Gastroesophageal sphincter (tissue), 4 donors: ENCODE results near the gene MOB3C. TPM values are rescaled to one million over a fixed set of nuclear protein-coding genes. Genes with fewer than 3 reads are reported as not detected.

Experiments used
- ATAC-seq: fragments of 150-250 bp; one replicate; pipeline ENCODE4 v1.9.1; 2016; ENCODE audit warnings: mild to moderate bottlenecking, moderate library complexity
- H3K27ac ChIP-seq, 4 donors: fragments of 200-600 bp; sonication (generic) in 3 of 4; 1 replicate in 3 of 4; 2 replicates in 1 of 4; pipeline ENCODE4 v1.5.1; 2016 to 2019
- H3K27me3 ChIP-seq: fragments of 200-600 bp; sonication (generic); one replicate; pipeline ENCODE4 v1.5.1; 2019
- H3K36me3 ChIP-seq, 2 donors: fragments of 200-600 bp; sonication (generic); one replicate each; pipeline ENCODE4 v1.5.1; 2019; ENCODE audit warnings: control low read depth in 1 of 2
- H3K4me1 ChIP-seq, 3 donors: fragments of 200-600 bp; sonication (generic); 1 replicate in 2 of 3; 2 replicates in 1 of 3; pipeline ENCODE4 v1.5.1; 2016 to 2019; ENCODE audit warnings: control low read depth in 2 of 3
- H3K4me3 ChIP-seq, 2 donors: fragments of 200-600 bp; sonication (generic); one replicate each; pipeline ENCODE4 v1.5.1; 2019; ENCODE audit warnings: mild to moderate bottlenecking in 1 of 2, moderate library complexity in 1 of 2
- H3K9me3 ChIP-seq, 3 donors: fragments of 200-600 bp; sonication (generic); one replicate each; pipeline ENCODE4 v1.5.1; 2017 to 2019; ENCODE audit warnings: control low read depth in 2 of 3
- EP300 ChIP-seq: sonication (generic); formaldehyde crosslinking; IDR thresholded peaks from one replicate; pipeline ENCODE4 v1.6.1; 2017; ENCODE audit warnings: antibody characterized with exemption, mild to moderate bottlenecking
- POLR2A ChIP-seq, 2 donors: fragments of 450-650 bp; IDR thresholded peaks; one replicate each; pipeline ENCODE4 v1.6.1; 2017; ENCODE audit warnings: antibody characterized with exemption in 2 of 2, mild to moderate bottlenecking in 2 of 2, moderate library complexity in 1 of 2
- POLR2AphosphoS5 ChIP-seq: sonication (generic); formaldehyde crosslinking; IDR thresholded peaks from one replicate; pipeline ENCODE4 v1.6.1; 2017; ENCODE audit warnings: antibody characterized with exemption
- WGBS, 2 donors: methylation state at CpG; one replicate each; pipeline ENCODE4 v1.1.5; 2018; ENCODE audit warnings: low coverage in 1 of 2; 5-methylcytosine and 5-hydroxymethylcytosine counted together
- total RNA-seq, 4 donors: library from RNA; depleted of rRNA; stranded (reverse); fragments of >200 nt; gene quantifications; one replicate each; pipeline ENCODE4 v1.1.0, GENCODE V29; 2016
- TF ChIP-seq, protein P1 (sequence below), 4 experiments: fragments of 200-600 bp in 2 of 4; fragments of 450-650 bp in 2 of 4; sonication (generic) in 1 of 4; IDR thresholded peaks; one replicate each; pipeline ENCODE4 v1.5.1; 2017 to 2019; ENCODE audit warnings: antibody characterized with exemption in 4 of 4, mild to moderate bottlenecking in 2 of 4, moderate library complexity in 2 of 4

Gene MOB3C
- total RNA-seq, 4 donors from 2014 or later: 20.7 to 28.3 (median 23.2) TPM

DNA sequence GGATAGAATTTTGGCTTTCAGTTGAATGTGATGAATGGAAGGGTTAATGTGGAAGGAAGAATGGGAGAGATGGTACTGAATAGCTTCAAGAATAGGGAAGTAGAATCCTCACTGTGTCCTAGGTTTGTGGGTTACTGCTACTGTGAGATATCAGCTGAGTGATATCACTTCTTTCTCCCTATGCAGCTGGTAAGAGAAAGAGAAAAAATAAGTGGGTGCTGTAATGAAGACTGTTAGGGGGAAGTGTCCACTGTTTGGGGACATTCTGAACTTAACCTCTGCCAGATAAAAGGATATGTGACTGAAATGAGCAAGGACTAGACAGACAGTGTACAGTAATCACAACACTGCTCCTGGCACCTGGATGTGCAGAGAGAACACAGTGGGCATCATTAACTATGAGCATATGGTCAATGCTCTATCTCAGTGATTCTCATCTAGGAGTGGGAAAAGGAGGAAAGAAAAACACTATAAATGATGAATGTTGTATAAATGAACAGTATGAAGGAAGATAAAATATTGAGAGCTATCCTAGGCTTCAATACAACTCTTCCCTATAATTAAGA, 25.6 kb upstream of the MOB3C start:
- Histone ChIP-seq H3K27ac (peak overlapping the region in 3 of 4 donors; percentile 52 to 63 (median 60)), H3K9me3 (no peaks in the 10 kb centered on the region), H3K4me1 (peaks cover 5 to 70% (median 12%) of the 10 kb centered on the region in 3 donors), H3K4me3 (no peak overlapping the region), H3K27me3 (no peaks in the 10 kb centered on the region), H3K36me3 (peaks cover 0 to 21% of the 10 kb centered on the region in 2 donors)
- ATAC-seq: no peak
- TF ChIP-seq EP300: no peak
- no peak for TF ChIP-seq POLR2AphosphoS5
- TF ChIP-seq POLR2A (IDR thresholded peaks at IDR 0.05): no peak
- TF ChIP-seq, protein P1, sequence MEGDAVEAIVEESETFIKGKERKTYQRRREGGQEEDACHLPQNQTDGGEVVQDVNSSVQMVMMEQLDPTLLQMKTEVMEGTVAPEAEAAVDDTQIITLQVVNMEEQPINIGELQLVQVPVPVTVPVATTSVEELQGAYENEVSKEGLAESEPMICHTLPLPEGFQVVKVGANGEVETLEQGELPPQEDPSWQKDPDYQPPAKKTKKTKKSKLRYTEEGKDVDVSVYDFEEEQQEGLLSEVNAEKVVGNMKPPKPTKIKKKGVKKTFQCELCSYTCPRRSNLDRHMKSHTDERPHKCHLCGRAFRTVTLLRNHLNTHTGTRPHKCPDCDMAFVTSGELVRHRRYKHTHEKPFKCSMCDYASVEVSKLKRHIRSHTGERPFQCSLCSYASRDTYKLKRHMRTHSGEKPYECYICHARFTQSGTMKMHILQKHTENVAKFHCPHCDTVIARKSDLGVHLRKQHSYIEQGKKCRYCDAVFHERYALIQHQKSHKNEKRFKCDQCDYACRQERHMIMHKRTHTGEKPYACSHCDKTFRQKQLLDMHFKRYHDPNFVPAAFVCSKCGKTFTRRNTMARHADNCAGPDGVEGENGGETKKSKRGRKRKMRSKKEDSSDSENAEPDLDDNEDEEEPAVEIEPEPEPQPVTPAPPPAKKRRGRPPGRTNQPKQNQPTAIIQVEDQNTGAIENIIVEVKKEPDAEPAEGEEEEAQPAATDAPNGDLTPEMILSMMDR (IDR thresholded peaks at IDR 0.05): no peak

DNA sequence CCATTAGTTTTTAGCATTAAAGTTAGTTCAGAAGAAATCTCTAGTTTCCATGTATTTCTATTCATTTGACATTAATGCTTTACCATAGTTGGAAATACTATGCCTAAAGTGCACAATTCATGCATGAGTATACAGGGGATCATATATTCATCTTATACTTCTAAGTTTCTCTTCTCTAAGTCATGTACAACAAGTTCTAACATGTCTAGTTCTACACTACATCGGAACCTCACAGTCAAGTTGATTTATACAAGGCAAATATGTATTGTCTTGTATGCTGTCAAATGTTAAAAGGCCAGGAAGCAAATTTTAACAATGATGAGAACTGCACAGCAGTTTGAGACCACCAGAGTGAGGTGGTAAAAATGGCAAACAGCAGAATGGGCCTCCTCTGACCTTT, 22.9 kb upstream of the MOB3C start:
- H3K4me1 ChIP-seq: peaks cover 5 to 61% (median 12%) of the 10 kb centered on the region in 3 donors
- peak overlapping the region in 1 of 4 donors; percentile 75 for H3K27ac ChIP-seq
- H3K36me3 ChIP-seq: peaks cover 0 to 38% of the 10 kb centered on the region in 2 donors
- H3K27me3 ChIP-seq: no peaks in the 10 kb centered on the region
- no peak overlapping the region for H3K4me3 ChIP-seq
- 80 to 94% methylated on average over 1 of the region's 1 CpG for WGBS, 2 donors
- H3K9me3 ChIP-seq: no peaks in the 10 kb centered on the region
- ATAC-seq: no peak
- no peak for TF ChIP-seq EP300
- TF ChIP-seq POLR2AphosphoS5: no peak
- no peak for TF ChIP-seq POLR2A (IDR thresholded peaks at IDR 0.05)
- TF ChIP-seq, protein P1 (IDR thresholded peaks at IDR 0.05): no peak

DNA sequence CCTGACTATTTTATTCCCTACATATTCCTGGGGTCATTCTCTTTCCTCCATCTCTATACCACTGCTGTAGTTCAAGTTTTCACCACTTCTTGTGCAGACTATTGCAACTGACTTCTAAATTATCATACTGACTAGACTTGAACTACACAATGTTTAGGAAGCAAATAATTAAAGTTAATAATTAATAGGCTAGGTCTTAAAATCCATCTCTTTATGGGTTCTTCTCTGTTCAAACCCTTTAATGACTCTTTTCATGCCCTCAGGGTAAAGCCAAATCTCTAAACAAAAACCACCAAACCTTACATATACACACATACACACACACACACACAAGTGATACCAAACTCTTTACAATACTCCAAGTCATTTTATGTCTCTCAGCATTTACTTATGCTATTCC, 22.3 kb upstream of the MOB3C start:
- Histone ChIP-seq H3K4me3 (no peak overlapping the region), H3K27me3 (no peaks in the 10 kb centered on the region), H3K9me3 (no peaks in the 10 kb centered on the region), H3K4me1 (peaks cover 5 to 58% (median 12%) of the 10 kb centered on the region in 3 donors), H3K36me3 (peaks cover 0 to 44% of the 10 kb centered on the region in 2 donors), H3K27ac (peak overlapping the region in 2 of 4 donors; percentile 75 to 80)
- ATAC-seq: no peak
- TF ChIP-seq EP300 (no peak), POLR2AphosphoS5 (no peak), POLR2A (IDR thresholded peaks at IDR 0.05) (no peak)
- TF ChIP-seq, protein P1 (IDR thresholded peaks at IDR 0.05): no peak

DNA sequence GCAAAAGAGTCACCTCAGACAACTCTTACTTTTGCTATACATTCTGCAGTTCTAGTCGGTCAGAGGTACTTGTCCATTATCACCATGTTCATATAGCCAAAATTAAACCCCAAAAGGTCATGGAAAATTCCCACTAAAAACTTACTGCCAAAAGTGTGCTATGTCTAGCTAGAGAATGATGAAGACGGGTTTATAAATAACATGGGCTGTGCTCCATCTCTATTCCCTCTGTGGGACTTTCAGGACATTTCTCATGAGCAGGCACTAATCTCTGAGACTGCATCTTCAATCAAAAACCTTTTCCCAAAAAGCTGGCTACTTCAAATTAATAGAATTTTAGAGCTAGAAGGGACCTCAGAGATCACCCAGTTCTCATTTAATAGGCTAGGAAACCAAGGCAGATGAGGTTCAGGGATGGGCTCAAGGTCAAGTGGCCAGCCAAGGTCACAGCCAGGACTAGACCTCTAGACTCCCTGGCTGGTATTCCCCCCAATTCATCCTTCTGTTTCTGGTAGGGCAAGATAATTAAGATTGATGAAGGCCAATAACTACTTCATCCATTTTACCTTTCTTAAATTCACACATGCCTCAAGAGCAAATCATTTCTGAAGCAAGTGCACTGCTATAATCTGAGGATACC, 21.0 kb upstream of the MOB3C start:
- 0 to 13% methylated on average over 2 of the region's 2 CpGs for WGBS, 2 donors
- ATAC-seq: no peak
- Histone ChIP-seq H3K27ac (peak overlapping the region; percentile 75 to 90 (median 80)), H3K4me3 (no peak overlapping the region), H3K9me3 (no peaks in the 10 kb centered on the region), H3K27me3 (no peaks in the 10 kb centered on the region), H3K4me1 (peaks cover 0 to 44% (median 7%) of the 10 kb centered on the region in 3 donors), H3K36me3 (peaks cover 0 to 48% of the 10 kb centered on the region in 2 donors)
- TF ChIP-seq POLR2AphosphoS5: no peak
- no peak for TF ChIP-seq EP300
- no peak for TF ChIP-seq POLR2A (IDR thresholded peaks at IDR 0.05)
- TF ChIP-seq, protein P1 (IDR thresholded peaks at IDR 0.05): no peak

GRCh38 chr1:46635205-46635604, 18.6 kb upstream of the MOB3C start:
- Histone ChIP-seq H3K9me3 (no peaks in the 10 kb centered on the region), H3K4me1 (peaks cover 0 to 34% (median 5%) of the 10 kb centered on the region in 3 donors), H3K4me3 (no peak overlapping the region), H3K36me3 (peaks cover 1 to 68% of the 10 kb centered on the region in 2 donors), H3K27me3 (no peaks in the 10 kb centered on the region), H3K27ac (no peak overlapping the region)
- TF ChIP-seq, protein P1 (IDR thresholded peaks at IDR 0.05): no peak
- 91 to 100% methylated on average over 2 of the region's 2 CpGs for WGBS, 2 donors
- ATAC-seq: no peak
